ENCODE results near the gene CELSR1.

Gene CELSR1

DNA sequence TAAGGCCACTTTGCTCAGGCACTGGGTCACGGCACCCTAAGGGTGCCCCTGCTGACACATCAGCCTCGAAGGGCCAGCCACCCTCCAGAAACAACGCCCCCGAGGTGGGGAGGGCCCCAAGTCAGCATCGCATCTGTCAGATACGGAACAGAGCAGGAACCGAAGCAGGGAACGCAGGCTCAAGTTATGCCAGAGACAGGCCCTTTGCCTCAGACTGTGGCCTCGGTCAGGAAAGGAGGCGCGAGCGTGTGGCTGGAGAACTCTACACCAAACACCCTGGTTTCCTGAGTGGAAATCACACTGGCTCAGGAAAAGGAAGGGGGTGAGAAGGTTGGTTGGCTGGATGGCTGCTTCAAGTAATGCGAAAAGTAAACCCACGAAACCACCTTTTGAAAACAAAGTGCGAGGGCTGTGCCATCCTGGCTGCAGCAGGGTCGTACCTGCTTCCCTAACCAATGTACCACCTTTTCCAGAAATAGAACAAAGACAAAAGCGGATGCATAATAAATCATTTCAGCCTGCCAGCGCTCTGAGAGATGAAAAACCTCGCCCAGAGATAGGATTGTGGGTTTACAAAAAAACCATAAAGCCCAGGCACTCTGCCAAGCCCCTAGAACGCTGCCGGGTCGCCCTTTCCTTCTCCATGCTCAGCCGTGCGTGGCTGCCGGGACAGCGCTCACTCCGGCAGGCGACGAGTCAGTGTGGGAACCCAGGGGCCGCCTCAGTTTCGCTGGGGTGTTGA, 163.3 kb downstream of the CELSR1 start:
- peak; percentile 5 to 35 for DNase-seq

DNA sequence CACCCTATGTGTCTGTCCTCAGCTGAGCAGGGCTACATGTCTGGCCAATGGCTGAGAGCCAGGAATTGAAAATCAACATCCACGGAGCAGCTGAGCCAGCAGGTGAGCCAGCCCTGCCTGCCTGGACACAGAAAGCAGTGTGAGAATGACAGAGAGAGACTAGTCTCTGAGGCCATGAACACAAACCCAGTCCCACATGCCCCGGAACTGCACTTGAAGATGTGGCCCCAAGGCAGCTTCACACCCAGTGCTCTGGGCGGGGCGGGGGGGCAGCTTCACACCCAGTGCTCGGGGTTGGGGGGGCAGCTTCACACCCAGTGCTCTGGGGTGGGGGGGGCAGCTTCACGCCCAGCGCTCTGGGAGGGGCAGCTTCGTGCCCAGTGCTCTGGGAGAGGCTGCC, 164.3 kb downstream of the CELSR1 start:
- peak; percentile 36 to 58 for DNase-seq

DNA sequence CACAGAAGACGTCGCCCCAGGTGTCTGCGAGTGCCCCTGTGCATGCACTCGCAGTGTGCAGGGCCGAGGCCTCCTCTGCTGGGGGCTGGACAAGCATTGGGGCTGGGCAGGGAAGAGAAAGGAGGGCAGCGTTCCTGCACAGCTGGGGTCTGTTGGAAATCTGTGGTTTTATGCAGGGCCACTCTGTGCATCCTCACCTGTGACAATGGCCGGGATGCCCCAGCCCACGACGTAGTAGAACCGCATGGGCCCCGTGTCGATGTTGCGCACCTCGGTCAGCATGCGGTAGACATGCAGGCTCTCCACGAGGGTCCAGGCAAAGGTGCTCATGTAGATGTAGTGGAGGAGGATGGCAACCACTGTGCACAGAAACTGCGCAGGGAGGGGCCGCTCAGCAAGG, 164.7 kb downstream of the CELSR1 start:
- no peak for DNase-seq

DNA sequence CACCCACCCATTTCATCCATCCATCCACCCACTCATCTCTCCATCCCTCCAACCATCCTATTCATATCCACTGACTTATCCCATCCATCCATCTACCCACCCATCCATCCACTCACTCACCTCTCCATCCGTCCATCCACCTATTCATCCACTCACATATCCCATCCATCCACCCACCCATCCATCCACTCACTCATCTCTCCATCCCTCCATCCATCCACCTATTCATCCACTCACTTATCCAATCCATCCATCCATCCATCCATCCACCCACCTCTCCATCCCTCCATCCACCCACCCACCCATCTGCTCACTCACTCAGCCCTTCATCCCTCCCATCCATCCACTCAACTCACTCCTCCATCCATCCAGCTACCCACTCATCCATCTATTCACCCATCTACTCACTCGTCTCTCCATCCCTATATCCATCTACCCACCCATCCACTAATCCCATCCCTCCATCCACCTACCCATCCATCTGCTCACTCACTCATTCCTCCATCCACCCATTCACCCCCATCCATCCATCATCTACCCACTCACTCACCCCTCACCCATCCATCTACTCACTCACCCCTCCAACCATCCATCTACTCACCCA, 165.7 kb downstream of the CELSR1 start:
- DNase-seq = no peak

DNA sequence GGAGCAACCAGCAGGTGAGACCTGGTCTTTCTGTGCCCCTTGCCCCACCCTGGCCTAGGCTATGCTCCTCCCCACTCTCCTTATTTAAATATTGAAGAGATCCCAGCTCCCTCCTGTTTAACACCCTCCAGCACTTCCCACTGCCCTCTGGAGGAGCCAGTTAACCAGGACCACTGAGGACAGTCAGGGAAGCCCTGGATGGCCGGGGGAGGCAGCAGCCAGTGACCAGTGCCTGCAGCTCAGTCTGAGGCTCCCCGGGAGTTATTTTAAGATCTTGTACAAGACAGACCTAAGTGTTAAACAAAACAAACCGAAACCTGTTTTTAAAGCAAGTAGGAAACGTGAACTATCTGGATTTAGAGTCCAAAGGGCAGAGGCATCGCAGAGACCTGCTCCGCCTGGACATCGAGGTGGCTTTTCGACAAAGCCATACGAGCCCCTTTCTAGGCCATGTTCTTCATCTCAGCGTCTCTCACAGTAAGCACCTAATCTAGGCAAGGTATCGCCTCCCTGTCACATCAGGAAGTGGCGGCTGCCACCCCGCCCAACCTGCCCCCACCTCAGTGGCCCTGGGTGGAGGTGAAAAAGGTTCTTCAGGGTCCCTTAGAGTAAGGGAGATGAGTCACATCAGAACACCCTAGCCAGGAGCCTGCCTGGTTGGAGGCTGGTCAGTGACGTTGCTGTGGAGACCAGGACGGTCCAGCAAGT, 166.7 kb downstream of the CELSR1 start:
- DNase-seq = peak; percentile 51 to 70

DNA sequence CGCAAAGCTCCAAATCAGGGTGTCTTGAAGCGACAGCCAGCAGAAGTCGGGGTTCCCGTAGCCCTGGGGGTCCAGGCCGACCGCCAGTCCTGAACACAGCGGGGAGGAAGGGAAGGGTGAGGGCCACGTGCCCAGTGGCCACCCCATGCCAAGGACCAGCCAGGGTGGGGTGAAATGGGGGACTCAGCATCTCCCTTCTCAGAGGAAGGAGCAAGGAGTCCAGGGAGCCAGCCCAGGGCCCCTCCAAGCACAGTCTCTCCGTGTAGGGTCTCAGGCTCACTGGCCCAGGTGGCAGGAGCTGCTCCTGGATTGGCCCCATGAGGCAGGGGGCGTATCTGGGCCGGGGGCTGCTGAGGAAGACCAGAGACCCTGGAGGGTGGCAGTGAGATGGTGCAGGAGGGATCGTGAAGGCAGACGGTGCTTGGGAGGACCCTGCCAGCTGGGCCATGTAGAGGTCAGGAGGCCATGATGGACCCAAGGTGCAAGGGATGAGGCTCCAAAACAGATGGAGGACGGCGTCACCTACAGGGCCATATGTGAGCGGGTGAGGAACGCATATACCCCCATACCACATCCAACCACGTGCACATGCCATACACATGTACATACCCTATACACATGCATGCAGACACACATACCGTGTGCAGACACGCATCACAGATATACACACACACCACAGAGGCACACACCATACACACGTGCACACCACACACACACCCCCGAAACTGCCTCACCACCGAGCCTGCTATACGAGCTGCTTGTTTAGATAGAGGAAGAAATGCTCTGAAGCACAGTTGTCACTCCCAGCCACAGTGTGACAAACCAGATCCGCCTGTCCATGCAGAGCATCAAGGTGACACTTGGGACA, 167.5 kb downstream of the CELSR1 start:
- peak in 1 of 2 donors; percentile 16 for DNase-seq

DNA sequence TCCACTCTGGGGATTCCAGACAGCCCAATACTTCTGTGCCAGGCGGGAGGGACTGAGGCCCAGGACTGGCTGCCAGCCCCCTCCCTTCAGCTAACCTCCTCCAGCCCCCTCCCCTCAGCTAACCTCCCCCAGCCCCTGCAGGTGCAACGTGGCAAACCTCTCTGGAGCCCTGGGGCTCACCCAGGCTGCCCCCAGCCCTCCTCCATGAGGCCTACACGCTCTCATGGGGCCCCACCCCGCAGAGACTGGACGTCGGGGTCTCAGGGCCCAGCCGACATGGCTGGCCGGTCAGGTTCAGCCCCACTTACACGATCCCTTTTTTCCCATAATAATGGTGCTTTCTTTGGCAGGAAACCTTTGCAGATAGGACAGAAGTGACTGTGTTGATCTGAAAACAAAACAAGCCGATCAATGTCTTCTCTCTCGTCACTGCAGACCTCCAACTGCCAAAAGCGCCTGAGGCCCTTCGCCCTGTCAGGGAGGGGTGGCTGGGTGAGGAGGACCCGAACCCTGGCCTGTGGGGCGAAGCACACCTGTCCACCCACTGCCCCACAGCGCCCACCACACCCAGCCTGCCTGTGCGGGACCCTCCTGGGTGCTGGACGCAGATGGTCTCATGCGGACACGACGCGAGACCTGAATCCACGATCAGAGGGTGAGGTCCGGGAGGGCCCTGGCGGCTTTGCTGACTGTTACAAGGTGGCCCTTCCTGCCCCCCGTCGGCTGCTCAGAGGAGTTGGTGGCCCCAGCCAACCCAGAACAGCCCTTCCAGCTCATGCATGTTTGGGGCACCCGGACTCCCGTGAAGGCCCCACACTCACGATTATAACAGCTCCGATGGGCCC, 168.3 kb downstream of the CELSR1 start:
- no peak for DNase-seq

DNA sequence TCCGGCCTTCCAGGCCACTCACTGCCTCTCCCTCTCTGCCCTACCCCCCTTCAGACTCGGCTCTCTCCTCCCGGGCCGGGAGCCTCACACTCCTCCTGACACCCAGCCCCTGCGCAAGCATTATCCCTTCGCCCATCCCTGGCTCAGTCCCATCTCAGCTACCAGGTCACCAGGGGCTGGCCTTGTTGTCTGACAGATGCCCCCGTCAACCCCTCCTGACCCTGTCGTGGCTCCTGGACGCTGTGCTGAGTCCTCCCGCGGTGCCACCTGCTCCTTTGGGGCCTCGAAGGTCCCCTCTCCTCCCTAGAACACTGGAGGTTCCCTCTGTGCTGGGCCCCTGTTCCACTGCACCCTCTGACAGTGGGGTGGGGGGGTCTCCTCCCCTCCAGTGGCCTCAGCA, 169.0 kb downstream of the CELSR1 start:
- DNase-seq = no peak

DNA sequence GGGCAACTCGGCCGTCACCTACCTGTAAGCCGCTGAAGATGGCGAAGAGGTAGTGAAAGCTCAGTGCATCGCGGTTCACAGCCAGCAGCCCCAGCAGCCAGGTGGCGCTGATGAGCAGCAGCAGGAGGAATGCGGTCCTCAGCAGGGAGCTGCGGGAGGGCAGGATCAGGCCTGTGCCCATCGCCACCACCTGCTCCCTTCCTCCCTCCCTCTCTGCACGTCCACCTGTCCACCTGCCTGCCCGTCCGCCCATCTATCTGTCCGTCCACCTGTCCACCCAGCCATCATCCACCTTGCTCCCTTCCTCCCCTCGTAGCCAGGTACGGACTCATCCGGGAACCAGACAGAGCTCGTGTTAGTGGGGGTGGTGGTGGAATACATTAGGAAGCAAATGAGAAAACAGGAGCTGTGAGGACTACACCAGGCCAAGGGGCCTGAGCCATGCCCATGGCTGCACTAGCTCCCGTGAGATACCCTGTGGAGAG, 169.7 kb downstream of the CELSR1 start:
- peak; percentile 62 to 75 for DNase-seq

DNA sequence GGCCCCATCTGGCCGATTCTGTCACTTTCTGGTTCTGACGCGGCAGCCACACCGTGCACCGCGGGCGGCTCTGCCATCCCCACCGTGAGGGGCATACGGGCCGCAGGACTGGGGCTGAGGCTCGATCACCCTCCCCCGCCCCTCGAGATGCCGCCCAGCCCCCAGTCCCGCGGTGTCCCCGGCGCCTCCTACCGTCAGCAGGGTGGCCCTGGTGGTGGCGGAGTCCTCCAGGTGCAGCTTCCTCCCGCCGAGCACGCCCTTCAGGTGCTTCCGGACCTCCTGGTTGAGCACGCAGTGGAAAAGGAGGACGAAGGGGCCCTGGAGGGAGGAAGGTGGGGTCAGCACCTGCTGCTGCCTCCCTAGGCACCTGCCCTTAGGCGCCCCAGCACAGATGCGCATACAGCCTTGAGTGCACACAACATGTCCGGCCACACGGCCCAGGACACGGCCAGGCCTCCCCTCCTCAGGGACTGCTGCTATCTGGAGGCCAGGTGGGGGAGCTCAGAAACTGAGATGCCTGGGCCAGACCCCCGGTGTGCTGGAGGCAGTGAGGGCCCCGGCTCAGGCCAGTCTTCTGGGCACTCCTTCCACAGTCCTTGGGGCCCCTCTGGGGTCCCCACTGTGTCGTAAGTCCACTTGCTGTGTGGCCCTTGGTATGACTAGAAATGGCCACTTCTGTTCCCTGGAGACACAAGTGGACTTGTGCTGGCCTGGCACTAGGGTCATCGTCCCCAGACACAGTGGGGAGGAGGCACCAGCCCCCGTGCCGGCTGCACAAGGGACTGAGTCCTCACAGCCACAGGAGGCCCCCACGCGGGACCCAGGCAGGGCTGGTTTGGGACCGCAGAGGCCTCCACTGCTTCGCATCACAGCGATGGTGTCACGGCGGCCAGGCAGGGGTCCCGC, 170.4 kb downstream of the CELSR1 start:
- no peak for DNase-seq

DNA sequence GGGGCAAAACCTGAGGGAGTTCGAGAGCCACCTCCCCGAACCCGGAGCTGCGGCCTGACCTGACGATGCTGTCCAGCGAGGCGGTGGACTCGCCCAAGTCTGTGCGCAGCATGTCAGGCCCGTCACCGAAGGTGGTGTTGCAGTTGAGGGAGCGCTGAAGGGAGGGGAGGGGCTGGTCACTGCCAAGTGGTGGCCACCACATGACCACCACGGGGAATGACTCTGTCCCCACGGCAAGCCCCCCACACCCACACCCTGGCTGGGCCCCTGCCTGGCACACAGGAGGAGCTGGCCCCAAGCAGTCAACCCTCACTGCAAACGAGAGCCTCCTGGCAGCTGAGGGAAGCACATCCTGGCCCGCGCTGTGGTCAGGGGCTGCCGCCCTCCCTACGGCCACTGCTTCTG, 171.1 kb downstream of the CELSR1 start:
- DNase-seq = no peak

DNA sequence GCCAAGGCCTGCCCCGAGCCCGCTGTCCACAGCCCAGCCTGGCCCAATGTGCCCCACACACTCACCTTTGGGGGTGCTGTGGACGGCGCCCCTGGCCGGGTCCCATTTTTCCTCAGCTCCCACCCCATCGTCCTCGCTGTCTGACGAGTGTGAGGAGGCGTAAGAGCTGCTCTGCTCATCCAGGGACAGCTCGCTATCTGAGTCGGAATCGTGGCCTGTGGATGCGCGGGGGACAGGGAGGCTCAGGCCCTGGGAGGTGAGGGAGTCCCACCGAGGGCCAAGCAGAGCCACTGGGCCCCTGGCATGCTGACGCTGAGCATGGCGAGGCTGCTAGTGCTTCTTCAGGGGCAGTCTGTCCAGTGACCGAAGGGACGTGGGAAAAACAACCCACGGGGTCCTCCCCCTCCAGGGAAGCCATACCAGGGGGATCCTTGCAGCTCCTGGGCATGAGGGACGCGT, 172.2 kb downstream of the CELSR1 start:
- no peak for DNase-seq

DNA sequence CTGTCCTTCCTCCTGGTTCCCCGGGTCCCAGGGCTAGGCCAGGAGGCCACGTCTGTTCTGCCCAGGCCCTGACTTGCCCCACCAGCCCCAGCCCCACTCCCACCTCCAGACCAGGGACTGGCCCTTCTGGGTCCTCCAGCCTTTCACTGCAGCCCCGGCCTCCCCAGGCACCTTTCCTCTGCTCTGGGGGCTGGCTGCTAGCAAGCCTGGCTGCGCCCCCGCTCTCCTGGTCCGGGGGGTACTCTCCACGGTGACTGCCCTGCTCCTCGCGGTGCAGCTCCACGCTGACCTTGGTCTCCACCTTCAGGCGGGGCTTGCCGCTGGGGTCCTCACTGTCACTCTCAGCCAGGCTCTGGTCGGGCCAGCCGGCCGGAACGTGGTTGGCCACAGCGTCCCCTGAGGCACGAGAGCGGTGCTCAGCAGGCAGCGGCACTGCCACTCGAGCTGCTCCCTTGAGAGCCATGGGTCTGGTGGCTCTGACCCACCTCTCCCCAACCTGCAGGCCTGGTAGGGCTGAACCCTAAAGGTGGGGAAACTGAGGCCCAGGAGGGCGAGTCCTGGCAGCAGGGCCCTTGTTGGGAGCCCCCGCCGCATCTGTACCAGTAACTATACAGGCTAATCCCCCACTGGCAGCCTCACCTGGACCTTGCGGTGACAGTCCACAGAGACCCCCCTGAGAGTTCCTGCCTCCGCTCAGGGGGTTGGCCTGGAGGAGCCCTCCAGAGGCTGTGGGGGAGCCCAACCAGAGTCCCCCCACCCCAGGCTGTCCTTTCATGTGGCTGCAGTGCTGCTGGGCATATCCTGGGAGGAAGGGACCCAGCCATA, 172.9 kb downstream of the CELSR1 start:
- no peak for DNase-seq

DNA sequence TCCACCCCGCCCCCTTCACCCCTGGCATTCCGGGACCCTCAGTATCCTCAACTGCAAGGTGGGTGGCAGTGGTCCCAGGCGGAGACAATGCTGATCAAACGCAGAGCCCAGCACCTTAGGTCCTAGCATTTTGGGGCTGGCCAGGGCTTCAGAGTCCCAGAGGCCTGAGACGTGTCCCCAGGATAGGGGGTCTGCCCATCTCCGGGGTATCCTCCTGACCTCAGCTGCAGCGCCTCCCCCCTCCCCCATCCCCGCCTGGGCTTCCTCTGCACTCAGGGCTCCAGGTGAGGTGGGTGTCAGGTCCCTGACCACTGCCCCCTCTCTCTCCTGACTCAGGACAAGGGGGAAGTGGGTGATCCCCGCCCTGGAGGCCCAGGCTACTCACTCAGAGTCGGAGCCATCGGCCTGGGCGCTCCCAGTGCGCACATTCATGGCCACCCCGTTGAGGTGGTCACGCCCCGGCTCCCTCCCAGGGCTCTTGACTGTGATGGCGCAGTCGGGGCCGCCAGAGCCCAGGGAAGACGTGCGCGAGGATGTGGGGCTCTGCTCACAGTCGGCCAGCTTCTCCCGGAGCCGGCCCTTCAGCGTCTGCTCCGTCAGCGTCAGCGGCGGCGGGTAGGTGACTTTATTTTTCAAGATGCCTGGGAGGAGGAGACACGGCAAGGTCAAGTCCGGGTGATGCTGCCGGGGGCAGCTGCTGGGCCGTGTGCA, 173.7 kb downstream of the CELSR1 start:
- DNase-seq = no peak

DNA sequence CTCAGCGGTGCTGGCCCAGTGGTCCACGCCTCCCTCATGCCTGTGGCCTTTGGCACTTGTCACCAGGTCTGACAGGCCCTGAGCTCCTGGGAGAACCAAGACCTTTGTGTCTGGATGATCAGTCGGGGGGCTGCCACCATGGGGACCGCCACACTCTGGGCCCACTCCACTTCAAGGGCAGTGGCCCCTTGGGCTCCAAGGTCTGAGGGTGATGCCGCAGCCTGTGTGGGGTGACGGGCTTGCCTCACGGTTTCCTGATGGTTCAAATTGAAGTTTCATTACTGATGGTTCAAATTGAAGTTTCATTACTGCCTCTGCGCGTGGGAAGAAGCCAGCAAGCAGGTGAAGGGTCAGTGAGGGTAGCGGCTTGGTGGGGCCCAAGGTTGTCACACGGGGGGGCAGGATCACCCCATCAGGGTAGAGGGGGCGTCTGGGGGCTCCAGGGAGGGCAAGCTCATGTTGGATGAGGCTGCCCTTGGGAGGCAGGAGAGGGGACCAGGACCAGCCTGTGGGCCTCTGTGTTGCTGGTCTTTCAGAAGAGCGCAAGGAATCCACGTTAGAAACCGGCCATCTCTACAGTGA, 174.4 kb downstream of the CELSR1 start:
- DNase-seq = no peak

DNA sequence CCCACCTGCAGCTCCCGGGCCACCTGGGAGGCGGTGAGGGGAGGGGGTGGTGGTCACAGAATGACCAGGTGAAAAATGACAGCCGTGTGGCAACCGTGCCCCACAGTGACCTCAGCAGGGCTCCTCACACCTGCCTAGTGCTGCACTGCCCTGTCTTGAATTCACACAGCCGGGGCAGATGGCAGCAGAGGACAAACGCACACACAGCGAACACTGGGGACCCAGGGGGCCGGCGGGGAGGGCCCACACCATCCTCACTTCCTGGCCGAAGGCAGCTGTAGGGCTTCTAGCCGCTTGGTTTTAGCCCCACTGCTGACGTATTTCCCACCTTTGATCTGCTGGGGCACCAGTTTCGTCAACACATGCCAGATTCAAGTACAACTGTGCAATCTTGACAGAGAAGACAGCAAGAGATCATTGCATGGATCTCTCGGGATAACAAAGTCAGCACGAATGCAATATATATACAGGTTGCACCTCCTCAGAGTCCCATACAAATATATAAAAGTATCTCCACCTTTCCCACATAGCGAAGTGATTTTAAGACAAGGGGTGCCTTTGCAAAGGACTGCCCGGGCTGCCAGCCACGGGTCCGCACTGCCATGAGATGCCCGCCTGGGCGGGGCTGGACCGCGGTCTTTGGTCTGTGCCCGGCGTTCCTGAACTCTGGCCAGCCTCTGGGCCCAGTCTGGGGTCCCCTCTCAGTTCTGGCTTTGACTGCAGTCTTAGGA, 175.1 kb downstream of the CELSR1 start:
- no peak for DNase-seq

DNA sequence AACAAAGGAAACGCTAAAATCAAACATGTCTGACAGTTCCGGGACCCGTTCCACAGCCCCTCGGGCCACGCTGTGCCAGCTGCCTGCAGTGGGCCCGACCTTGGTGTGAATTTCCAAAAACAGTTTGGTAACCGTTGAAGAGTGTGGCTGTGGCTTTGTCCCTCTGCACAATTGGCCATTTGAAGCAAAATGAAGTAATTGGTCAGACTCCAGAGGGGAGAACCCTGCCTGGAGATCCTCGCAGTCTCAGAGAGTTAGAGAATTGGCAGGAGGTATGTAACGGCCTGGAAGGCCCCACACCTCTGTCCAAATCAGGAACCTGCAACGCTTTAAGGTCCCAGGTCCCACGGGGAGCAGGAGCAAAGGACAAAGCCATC, 175.6 kb downstream of the CELSR1 start:
- DNase-seq = no peak

DNA sequence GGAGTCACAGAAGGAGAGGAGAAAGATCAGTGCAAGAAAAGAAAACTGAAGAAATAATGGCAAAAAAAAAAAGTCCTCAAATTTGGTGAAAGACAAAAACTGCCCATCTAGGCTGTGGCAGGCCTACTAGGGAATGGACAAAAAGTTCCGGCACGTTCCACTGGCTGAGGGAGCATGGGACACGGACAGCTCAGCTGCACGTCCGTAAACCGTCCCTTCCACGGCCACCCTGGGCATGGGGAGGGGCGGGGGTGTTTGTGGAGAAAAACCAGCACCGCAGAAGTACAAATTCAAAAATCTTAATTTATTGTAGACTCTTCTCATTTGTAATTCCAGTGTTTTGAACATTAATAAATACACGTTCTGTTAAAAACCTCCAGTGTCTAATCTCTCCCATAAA, 176.5 kb downstream of the CELSR1 start:
- no peak for DNase-seq
